Measurements from ENCODE around the gene GNPTG. TPM values are rescaled to one million over a fixed set of nuclear protein-coding genes. Genes with fewer than 3 reads are reported as not detected.

Gene GNPTG
- total RNA-seq, 1 experiment from 2014 or later, result 29.4 TPM

- H2BK15ac ChIP-seq (ENCODE audit: low read depth, low read length), result no peak overlapping the region
- no peak overlapping the region for H3K27ac ChIP-seq (ENCODE audit: insufficient read length, low read depth, low read length)
- H3K27me3 Mint-ChIP-seq (ENCODE audit: low read depth), result peaks cover 14% of the 10 kb centered on the region
- H3K79me2 ChIP-seq (ENCODE audit: insufficient read depth, low read length), result no peaks in the 10 kb centered on the region
- peaks cover 2 to 13% (median 10%) of the 10 kb centered on the region in 3 experiments; a peak in 5 of 7 replicates for H3K36me3 Mint-ChIP-seq (ENCODE audit: insufficient read depth in 1 of 3, low read depth in 3 of 3)
- H3K23ac ChIP-seq (ENCODE audit: insufficient read length, low read depth, low read length), result no peak overlapping the region
- no peak overlapping the region for H3K27ac Mint-ChIP-seq
- H3K4me3 Mint-ChIP-seq, result no peak overlapping the region
- no peak overlapping the region for H2AFZ ChIP-seq (ENCODE audit: low read length)
- no peak overlapping the region for H3K4ac ChIP-seq (ENCODE audit: low read depth, low read length)
- no peaks in the 10 kb centered on the region for H4K20me1 ChIP-seq (ENCODE audit: control insufficient read depth, insufficient read depth, insufficient read length)
- no peaks in the 10 kb centered on the region for H3K27me3 ChIP-seq (ENCODE audit: insufficient read depth, low read length)
- H3K4me1 Mint-ChIP-seq, result peaks cover 6 to 7% of the 10 kb centered on the region in 2 experiments
- no peaks in the 10 kb centered on the region for H3K79me1 ChIP-seq (ENCODE audit: insufficient read depth, low read depth, low read length, poor library complexity, severe bottlenecking)
- H2AK5ac ChIP-seq (ENCODE audit: insufficient read length, low read length), result no peak overlapping the region
- H2BK12ac ChIP-seq (ENCODE audit: insufficient read length, low read depth, low read length), result no peak overlapping the region
- no peak overlapping the region for H3K14ac ChIP-seq (ENCODE audit: insufficient read depth, low read length)
- no peak overlapping the region for H3K18ac ChIP-seq (ENCODE audit: insufficient read length, low read depth, low read length)
- H3K23me2 ChIP-seq (ENCODE audit: insufficient read length, low read depth, low read length, poor library complexity, severe bottlenecking), result no peaks in the 10 kb centered on the region
- no peak overlapping the region for H2BK5ac ChIP-seq (ENCODE audit: insufficient read length, low read length)
- no peak overlapping the region for H3K56ac ChIP-seq (ENCODE audit: insufficient read length, low read depth, low read length)
- H3K4me2 ChIP-seq (ENCODE audit: insufficient read depth, insufficient read length, low read length), result no peak overlapping the region
- no peak overlapping the region for H4K91ac ChIP-seq (ENCODE audit: insufficient read length, low read depth, low read length)
- H4K8ac ChIP-seq (replicated peaks; ENCODE audit: insufficient read length, low read depth, low read length), result no peak overlapping the region
- H2BK120ac ChIP-seq (ENCODE audit: low read depth, low read length, poor library complexity, severe bottlenecking), result no peak overlapping the region
- no peak overlapping the region for H3K9ac ChIP-seq (ENCODE audit: extremely low read depth, insufficient read length, low read length)
- H3T11ph ChIP-seq (ENCODE audit: low read length), result no peak overlapping the region
- no CpG with 5 or more reads among the region's 11 CpGs for WGBS (ENCODE audit: extremely low coverage, insufficient read length, low lambda C conversion rate)
- H4K5ac ChIP-seq (ENCODE audit: insufficient read length, low read depth, low read length), result no peak overlapping the region
- TF ChIP-seq, protein P1, sequence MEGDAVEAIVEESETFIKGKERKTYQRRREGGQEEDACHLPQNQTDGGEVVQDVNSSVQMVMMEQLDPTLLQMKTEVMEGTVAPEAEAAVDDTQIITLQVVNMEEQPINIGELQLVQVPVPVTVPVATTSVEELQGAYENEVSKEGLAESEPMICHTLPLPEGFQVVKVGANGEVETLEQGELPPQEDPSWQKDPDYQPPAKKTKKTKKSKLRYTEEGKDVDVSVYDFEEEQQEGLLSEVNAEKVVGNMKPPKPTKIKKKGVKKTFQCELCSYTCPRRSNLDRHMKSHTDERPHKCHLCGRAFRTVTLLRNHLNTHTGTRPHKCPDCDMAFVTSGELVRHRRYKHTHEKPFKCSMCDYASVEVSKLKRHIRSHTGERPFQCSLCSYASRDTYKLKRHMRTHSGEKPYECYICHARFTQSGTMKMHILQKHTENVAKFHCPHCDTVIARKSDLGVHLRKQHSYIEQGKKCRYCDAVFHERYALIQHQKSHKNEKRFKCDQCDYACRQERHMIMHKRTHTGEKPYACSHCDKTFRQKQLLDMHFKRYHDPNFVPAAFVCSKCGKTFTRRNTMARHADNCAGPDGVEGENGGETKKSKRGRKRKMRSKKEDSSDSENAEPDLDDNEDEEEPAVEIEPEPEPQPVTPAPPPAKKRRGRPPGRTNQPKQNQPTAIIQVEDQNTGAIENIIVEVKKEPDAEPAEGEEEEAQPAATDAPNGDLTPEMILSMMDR (conservative IDR thresholded peaks at IDR 0.05), result no peak
- H3K9me3 ChIP-seq (ENCODE audit: control insufficient read depth, low read depth, low read length), result no peaks in the 10 kb centered on the region
- H2BK20ac ChIP-seq (ENCODE audit: low read depth, low read length, poor library complexity, severe bottlenecking), result no peak overlapping the region
- no peaks in the 10 kb centered on the region for H3K4me1 ChIP-seq (ENCODE audit: insufficient read depth, low read length)
- DNase-seq, result no peak
- no peaks in the 10 kb centered on the region for H3K9me3 Mint-ChIP-seq
Measured at GRCh38 chr16:1345087-1345486, 6.6 kb upstream of the GNPTG start.
